ENCODE data around the gene NR3C1.

DNA sequence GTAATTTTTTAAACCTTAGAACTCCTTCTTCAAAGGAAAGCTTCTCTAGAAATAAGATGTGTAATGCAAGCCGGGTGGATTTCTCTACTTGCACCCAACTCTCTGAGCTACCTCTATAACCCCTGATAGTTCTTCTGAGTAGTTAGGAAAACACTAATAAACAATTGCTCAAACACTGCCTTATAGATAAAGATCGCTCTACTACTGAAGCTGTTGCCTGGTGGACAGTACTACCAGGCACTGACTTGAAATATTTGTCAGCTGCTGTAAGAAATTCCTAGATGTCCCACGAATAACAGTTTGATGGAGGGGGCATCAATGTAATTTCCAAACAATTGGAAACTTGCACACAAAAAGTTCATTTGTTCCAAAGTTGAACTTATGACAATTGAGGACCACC lies 42.0 kb downstream of the NR3C1 start:
- TF ChIP-seq POLR2AphosphoS5 (IDR thresholded peaks at IDR 0.05): no peak
- TF ChIP-seq EP300 (IDR thresholded peaks at IDR 0.05): no peak
- no peak for TF ChIP-seq POLR2A (IDR thresholded peaks at IDR 0.05; ENCODE audit: low read depth)
